GM12891 (cell line): ENCODE results near the gene NR0B2.
"Not testable (repeated sequence)": the region's sequence is repeated elsewhere in the genome, so short reads cannot be mapped to it uniquely, and the experiment has no call there.

Experiments used
- DNase-seq: peaks from one replicate; pipeline ENCODE4 v3.0.0; 2011; ENCODE audit warnings: low spot score; ENCODE audit not compliant: insufficient read length
- FAIRE-seq: peaks from 2 replicates; lab custom pipeline; 2011; peaks lifted over from hg19 to GRCh38; lab: Jason Lieb, UNC
- PAX5 ChIP-seq: IDR thresholded peaks from 2 replicates; pipeline ENCODE4 v1.6.1; 2011; ENCODE audit warnings: low read length, moderate library complexity, mild to moderate bottlenecking; ENCODE audit not compliant: insufficient read depth, severe bottlenecking
- POLR2A ChIP-seq: IDR thresholded peaks from 2 replicates; pipeline ENCODE4 v1.6.1; 2011; ENCODE audit warnings: low read depth, low read length, control low read depth
- POLR2AphosphoS5 ChIP-seq: IDR thresholded peaks from 2 replicates; pipeline ENCODE4 v1.6.1; 2011; ENCODE audit warnings: low read depth, low read length, control low read depth
- POU2F2 ChIP-seq: IDR thresholded peaks from 2 replicates; pipeline ENCODE4 v1.6.1; 2011; ENCODE audit warnings: low read depth, mild to moderate bottlenecking, control low read depth, low read length, moderate library complexity
- SPI1 ChIP-seq: IDR thresholded peaks from 2 replicates; pipeline ENCODE4 v1.6.1; 2011; ENCODE audit warnings: low read depth, low read length, control low read depth
- TAF1 ChIP-seq: IDR thresholded peaks from 2 replicates; pipeline ENCODE4 v1.6.1; 2011; ENCODE audit warnings: low read depth, low read length, control low read depth

The NR0B2 gene

GRCh38 chr1:26951821-26952497 lies 38.2 kb upstream of the NR0B2 start:
- FAIRE-seq (no peak), DNase-seq (no peak)
- no peak for TF ChIP-seq POLR2A
- no peak for TF ChIP-seq PAX5
- no peak for TF ChIP-seq POU2F2
- TF ChIP-seq POLR2AphosphoS5 = no peak
- no peak for TF ChIP-seq TAF1
- TF ChIP-seq SPI1 = no peak

GRCh38 chr1:26951216-26951615 lies 37.4 kb upstream of the NR0B2 start:
- no peak for TF ChIP-seq POU2F2
- TF ChIP-seq SPI1 = no peak
- TF ChIP-seq TAF1 = no peak
- FAIRE-seq (no peak), DNase-seq (no peak)

GRCh38 chr1:26950602-26951001 lies 36.8 kb upstream of the NR0B2 start:
- no peak for TF ChIP-seq PAX5
- TF ChIP-seq POLR2AphosphoS5 = no peak
- TF ChIP-seq POU2F2 = no peak
- no peak for TF ChIP-seq TAF1
- TF ChIP-seq POLR2A = no peak
- TF ChIP-seq SPI1 = no peak
- DNase-seq (no peak), FAIRE-seq (no peak)

GRCh38 chr1:26949926-26950319 lies 36.1 kb upstream of the NR0B2 start:
- DNase-seq (no peak), FAIRE-seq (no peak)
- TF ChIP-seq TAF1 (no peak), POLR2AphosphoS5 (no peak), SPI1 (no peak), POLR2A (no peak), POU2F2 (no peak), PAX5 (no peak)

- no peak for DNase-seq
- TF ChIP-seq POLR2AphosphoS5 = 0 out of 2 replicates have a peak, but pooled peaks have one; percentile 22
- TF ChIP-seq TAF1 = no peak
- FAIRE-seq = no peak
Measured at GRCh38 chr1:26949266-26949925, 35.6 kb upstream of the NR0B2 start.

GRCh38 chr1:26948725-26949057 lies 34.9 kb upstream of the NR0B2 start:
- not testable (repeated sequence) for DNase-seq, FAIRE-seq

GRCh38 chr1:26946270-26946669 lies 32.5 kb upstream of the NR0B2 start:
- FAIRE-seq = no peak
- no peak for TF ChIP-seq POLR2A
- no peak for TF ChIP-seq SPI1
- TF ChIP-seq TAF1 = no peak
- no peak for TF ChIP-seq POU2F2
- TF ChIP-seq PAX5 = no peak
- no peak for TF ChIP-seq POLR2AphosphoS5
- DNase-seq = no peak

GRCh38 chr1:26945728-26946127 lies 32.0 kb upstream of the NR0B2 start:
- DNase-seq = no peak
- no peak for FAIRE-seq
- no peak for TF ChIP-seq POLR2A
- no peak for TF ChIP-seq SPI1
- no peak for TF ChIP-seq POU2F2
- TF ChIP-seq TAF1 = no peak

- TF ChIP-seq SPI1 = no peak
- TF ChIP-seq POU2F2 = no peak
- no peak for TF ChIP-seq POLR2A
- no peak for TF ChIP-seq POLR2AphosphoS5
- no peak for TF ChIP-seq PAX5
- TF ChIP-seq TAF1 = no peak
- no peak for FAIRE-seq
Measured at GRCh38 chr1:26945138-26945537, 31.4 kb upstream of the NR0B2 start.

GRCh38 chr1:26942656-26943055 lies 28.9 kb upstream of the NR0B2 start:
- TF ChIP-seq POLR2A (no peak), PAX5 (no peak), POU2F2 (no peak), POLR2AphosphoS5 (no peak), TAF1 (no peak), SPI1 (no peak)
- DNase-seq (no peak), FAIRE-seq (no peak)

More at GRCh38 chr1:26945138-26945537, 31.4 kb upstream of the NR0B2 start:
- no peak for DNase-seq
